ENCODE data around the gene KRT72. TPM values are rescaled to one million over a fixed set of nuclear protein-coding genes. Genes with fewer than 3 reads are reported as not detected.

KRT72 gene
- total RNA-seq, 1 experiment from 2014 or later = not detected

DNA sequence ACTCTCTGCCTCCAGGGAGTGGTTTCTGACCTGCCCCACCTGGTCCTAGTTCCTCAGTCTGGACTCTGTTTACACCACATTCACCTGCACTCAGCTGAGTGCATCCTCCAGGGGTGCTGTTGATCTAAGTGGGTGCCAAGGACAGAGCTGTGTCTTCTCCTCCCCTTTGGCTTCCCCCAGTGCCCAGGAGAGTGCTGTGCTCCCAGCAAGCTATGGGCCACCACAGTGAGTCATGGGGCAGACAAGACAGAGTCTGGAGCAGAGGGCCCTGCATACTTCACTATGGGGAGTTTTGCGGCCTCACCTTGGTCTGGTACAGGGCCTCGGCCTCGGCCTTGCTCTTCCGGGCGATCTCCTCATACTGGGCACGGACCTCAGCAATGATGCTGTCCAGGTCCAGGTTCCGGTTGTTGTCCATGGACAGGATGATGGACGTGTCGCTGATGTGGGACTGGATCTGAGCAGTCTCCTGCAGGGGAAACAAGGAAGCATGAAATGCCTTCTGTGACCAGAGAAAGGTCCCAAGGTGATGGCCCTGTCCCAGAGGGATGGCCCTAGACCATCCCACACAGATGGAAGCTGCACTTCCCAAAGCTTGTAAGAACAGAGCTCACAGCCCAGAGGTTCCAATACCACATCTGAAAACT lies 12.2 kb upstream of the KRT72 start:
- Histone ChIP-seq H3K4me1 (no peaks in the 10 kb centered on the region), H3K4me3 (ENCODE audit: low read depth, low read length) (no peak overlapping the region), H3K27me3 (replicated peaks; ENCODE audit: control insufficient read depth, insufficient read depth, low read length) (no peaks in the 10 kb centered on the region; the same call in 1 of the 2 replicates), H3K36me3 (ENCODE audit: control insufficient read depth, insufficient read depth, low read length) (no peaks in the 10 kb centered on the region), H3K9me3 (no peaks in the 10 kb centered on the region)
- CTCF ChIA-PET = no interaction called here
- Mint-ChIP-seq H3K4me1 (ENCODE audit: low read depth, unreplicated experiment) (no peaks in the 10 kb centered on the region), H3K36me3 (ENCODE audit: insufficient read depth, unreplicated experiment) (no peaks in the 10 kb centered on the region), H3K4me3 (ENCODE audit: unreplicated experiment) (no peak overlapping the region), H3K27ac (ENCODE audit: unreplicated experiment) (no peak overlapping the region), H3K27me3 (ENCODE audit: insufficient read depth, unreplicated experiment) (peaks cover 19% of the 10 kb centered on the region), H3K9me3 (ENCODE audit: unreplicated experiment) (no peaks in the 10 kb centered on the region)
- no TSS peak for BruUV-seq (replicated peaks)
- intact Hi-C loops (cut with micrococcal nuclease; ENCODE audit: unreplicated experiment) = no loop called here
- POLR2A ChIA-PET = no interaction called here
- no peak for DNase-seq
- TF ChIP-seq, protein P1, sequence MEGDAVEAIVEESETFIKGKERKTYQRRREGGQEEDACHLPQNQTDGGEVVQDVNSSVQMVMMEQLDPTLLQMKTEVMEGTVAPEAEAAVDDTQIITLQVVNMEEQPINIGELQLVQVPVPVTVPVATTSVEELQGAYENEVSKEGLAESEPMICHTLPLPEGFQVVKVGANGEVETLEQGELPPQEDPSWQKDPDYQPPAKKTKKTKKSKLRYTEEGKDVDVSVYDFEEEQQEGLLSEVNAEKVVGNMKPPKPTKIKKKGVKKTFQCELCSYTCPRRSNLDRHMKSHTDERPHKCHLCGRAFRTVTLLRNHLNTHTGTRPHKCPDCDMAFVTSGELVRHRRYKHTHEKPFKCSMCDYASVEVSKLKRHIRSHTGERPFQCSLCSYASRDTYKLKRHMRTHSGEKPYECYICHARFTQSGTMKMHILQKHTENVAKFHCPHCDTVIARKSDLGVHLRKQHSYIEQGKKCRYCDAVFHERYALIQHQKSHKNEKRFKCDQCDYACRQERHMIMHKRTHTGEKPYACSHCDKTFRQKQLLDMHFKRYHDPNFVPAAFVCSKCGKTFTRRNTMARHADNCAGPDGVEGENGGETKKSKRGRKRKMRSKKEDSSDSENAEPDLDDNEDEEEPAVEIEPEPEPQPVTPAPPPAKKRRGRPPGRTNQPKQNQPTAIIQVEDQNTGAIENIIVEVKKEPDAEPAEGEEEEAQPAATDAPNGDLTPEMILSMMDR (IDR thresholded peaks at IDR 0.05; ENCODE audit: insufficient read depth in 1 of 2, low read depth in 1 of 2, low read length in 1 of 2, severe bottlenecking in 1 of 2, unreplicated experiment in 1 of 2) = no peak

DNA sequence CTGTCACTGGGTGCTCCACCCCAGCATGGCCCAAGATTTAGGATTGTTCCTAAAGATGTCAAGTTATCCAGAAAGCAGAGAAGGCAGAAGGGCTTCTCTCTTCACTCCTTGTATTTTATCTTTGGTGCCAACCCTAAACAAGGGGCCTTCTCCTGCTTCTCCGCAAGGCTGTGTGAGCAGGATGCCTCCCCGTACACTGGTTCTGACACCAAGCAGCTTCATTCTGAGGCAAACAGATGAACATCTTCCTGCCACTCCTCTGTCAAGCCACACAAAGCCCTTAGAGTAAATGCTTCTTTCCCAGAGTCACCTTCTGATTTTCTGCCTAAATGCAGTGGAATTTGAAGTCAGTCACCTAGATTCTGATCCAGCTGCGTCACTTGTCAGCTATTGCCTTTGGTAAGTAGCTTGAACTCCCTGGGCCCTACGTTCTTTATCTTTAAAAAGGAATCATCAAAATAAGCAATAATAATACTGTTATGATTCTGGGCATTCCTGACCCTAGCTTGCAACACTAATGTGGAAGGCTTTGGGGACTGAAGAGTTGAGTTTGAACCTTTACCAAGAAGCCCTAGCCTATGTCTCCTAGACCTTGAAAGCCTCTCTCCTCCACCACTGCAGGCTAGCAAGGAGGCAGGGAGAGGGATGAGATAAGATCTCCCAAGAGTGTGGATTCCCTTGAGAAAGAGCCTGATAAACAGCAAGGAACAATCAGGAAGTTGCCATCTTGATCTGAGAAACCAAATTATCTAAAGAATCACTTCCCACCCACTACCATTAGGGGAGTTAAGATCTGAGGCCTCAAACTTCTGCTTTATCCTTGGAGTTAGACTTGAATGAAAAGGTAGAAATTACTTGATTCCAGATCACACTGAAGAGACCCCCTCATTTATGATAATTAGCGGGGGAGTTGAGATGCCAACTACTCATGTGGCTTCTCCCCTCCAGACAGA lies 11.4 kb upstream of the KRT72 start:
- Mint-ChIP-seq H3K4me1 (ENCODE audit: low read depth, unreplicated experiment) (no peaks in the 10 kb centered on the region), H3K36me3 (ENCODE audit: insufficient read depth, unreplicated experiment) (no peaks in the 10 kb centered on the region), H3K9me3 (ENCODE audit: unreplicated experiment) (no peaks in the 10 kb centered on the region), H3K27me3 (ENCODE audit: insufficient read depth, unreplicated experiment) (peaks cover 22% of the 10 kb centered on the region), H3K4me3 (ENCODE audit: unreplicated experiment) (no peak overlapping the region), H3K27ac (ENCODE audit: unreplicated experiment) (no peak overlapping the region)
- CTCF ChIA-PET = no interaction called here
- no peaks in the 10 kb centered on the region for H3K4me1 ChIP-seq
- POLR2A ChIA-PET = no interaction called here
- TF ChIP-seq, protein P1 (IDR thresholded peaks at IDR 0.05; ENCODE audit: insufficient read depth in 1 of 2, low read depth in 1 of 2, low read length in 1 of 2, severe bottlenecking in 1 of 2, unreplicated experiment in 1 of 2) = no peak
- no peaks in the 10 kb centered on the region; the same call in 1 of the 2 replicates for H3K27me3 ChIP-seq (replicated peaks; ENCODE audit: control insufficient read depth, insufficient read depth, low read length)
- H3K9me3 ChIP-seq = no peaks in the 10 kb centered on the region
- no peak overlapping the region for H3K4me3 ChIP-seq (ENCODE audit: low read depth, low read length)
- no peak for DNase-seq
- intact Hi-C loops (cut with micrococcal nuclease; ENCODE audit: unreplicated experiment) = no loop called here
- H3K36me3 ChIP-seq (ENCODE audit: control insufficient read depth, insufficient read depth, low read length) = no peaks in the 10 kb centered on the region
- no TSS peak for BruUV-seq (replicated peaks)

DNA sequence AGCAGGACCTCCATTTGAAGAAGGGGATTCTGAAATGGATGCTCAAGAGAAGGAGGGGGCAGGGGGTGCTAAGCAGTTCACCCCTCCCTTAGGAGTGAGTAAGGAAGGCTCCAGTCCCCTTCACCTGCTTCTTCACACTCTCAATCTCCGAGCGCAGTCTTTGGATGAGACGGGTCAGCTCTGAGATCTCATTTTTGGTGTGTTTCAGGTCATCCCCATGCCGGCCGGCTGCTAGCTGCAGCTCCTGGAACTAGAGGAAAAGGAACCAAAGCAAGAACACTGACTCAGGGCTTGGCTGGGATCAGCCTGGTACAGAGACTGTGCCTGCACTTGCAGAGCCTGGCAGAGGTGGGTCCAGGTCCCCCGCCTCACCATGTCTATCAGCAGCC lies 9.8 kb upstream of the KRT72 start:
- Mint-ChIP-seq H3K27ac (ENCODE audit: unreplicated experiment) (no peak overlapping the region), H3K27me3 (ENCODE audit: insufficient read depth, unreplicated experiment) (peaks cover 18% of the 10 kb centered on the region)

More for the DNA sequence above, 9.8 kb upstream of the KRT72 start:
- Mint-ChIP-seq H3K4me1 (ENCODE audit: low read depth, unreplicated experiment) (no peaks in the 10 kb centered on the region), H3K9me3 (ENCODE audit: unreplicated experiment) (no peaks in the 10 kb centered on the region), H3K36me3 (ENCODE audit: insufficient read depth, unreplicated experiment) (peaks cover under 1% of the 10 kb centered on the region), H3K4me3 (ENCODE audit: unreplicated experiment) (no peak overlapping the region)
- no peak overlapping the region for H3K4me3 ChIP-seq (ENCODE audit: low read depth, low read length)
- no peaks in the 10 kb centered on the region for H3K9me3 ChIP-seq
- TF ChIP-seq, protein P1 (IDR thresholded peaks at IDR 0.05; ENCODE audit: insufficient read depth in 1 of 2, low read depth in 1 of 2, low read length in 1 of 2, severe bottlenecking in 1 of 2, unreplicated experiment in 1 of 2) = no peak
- BruUV-seq (replicated peaks) = no TSS peak
- H3K4me1 ChIP-seq = no peaks in the 10 kb centered on the region
- CTCF ChIA-PET = interaction anchor here (0.9 kb wide), 1 partner anchor 97 kb away, joined by 3 read pairs; no protein-coding TSS in a partner anchor
- no peaks in the 10 kb centered on the region for H3K36me3 ChIP-seq (ENCODE audit: control insufficient read depth, insufficient read depth, low read length)
- DNase-seq = no peak
- POLR2A ChIA-PET = no interaction called here
- H3K27me3 ChIP-seq (replicated peaks; ENCODE audit: control insufficient read depth, insufficient read depth, low read length) = no peaks in the 10 kb centered on the region; the same call in 1 of the 2 replicates
- intact Hi-C loops (cut with micrococcal nuclease; ENCODE audit: unreplicated experiment) = no loop called here

Measured in Caco-2 (cell line).